ENCODE measurements around the gene RBSN.

DNA sequence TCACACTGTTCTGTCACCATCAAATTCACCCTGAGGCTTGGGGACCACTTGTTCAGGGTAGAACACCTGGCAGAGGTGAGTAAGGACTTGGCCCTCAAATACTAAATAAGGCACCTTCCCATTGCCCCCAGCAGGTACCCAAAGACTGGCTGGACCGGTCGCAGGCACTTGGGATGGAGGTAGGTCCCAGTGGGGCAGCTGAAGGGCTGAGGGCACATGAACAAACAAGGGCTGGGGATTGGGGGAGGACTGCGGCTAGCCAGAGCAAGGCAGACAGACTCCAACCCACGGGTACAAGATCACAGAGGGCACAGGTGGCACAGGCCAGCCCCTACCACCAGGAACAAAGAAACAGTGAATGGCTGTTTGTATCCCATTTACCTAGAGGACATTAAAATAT is 35.7 kb downstream of the RBSN start:
- TF ChIP-seq, protein P1, sequence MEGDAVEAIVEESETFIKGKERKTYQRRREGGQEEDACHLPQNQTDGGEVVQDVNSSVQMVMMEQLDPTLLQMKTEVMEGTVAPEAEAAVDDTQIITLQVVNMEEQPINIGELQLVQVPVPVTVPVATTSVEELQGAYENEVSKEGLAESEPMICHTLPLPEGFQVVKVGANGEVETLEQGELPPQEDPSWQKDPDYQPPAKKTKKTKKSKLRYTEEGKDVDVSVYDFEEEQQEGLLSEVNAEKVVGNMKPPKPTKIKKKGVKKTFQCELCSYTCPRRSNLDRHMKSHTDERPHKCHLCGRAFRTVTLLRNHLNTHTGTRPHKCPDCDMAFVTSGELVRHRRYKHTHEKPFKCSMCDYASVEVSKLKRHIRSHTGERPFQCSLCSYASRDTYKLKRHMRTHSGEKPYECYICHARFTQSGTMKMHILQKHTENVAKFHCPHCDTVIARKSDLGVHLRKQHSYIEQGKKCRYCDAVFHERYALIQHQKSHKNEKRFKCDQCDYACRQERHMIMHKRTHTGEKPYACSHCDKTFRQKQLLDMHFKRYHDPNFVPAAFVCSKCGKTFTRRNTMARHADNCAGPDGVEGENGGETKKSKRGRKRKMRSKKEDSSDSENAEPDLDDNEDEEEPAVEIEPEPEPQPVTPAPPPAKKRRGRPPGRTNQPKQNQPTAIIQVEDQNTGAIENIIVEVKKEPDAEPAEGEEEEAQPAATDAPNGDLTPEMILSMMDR (IDR thresholded peaks at IDR 0.05; ENCODE audit: low read depth, low read length, poor library complexity, severe bottlenecking) = no peak
- no peak for TF ChIP-seq EZH2phosphoT487 (IDR thresholded peaks at IDR 0.05; ENCODE audit: borderline replicate concordance, low read length)

Data from DOHH2 (cell line).